DOHH2 (cell line): ENCODE results near the gene SCNN1A.

Experiments used
- EZH2phosphoT487 ChIP-seq: fragments of 200-600 bp; sonication (generic); IDR thresholded peaks from 2 replicates; pipeline ENCODE4 v1.6.1; 2017; ENCODE audit warnings: borderline replicate concordance, mild to moderate bottlenecking, antibody characterized with exemption, low read length, moderate library complexity, mixed read lengths
- TF ChIP-seq, protein P1 (sequence below): fragments of 200-600 bp; sonication (generic); IDR thresholded peaks from one replicate; pipeline ENCODE4 v1.5.1; 2014; ENCODE audit warnings: antibody characterized with exemption, mild to moderate bottlenecking, low read depth, low read length; ENCODE audit not compliant: poor library complexity, severe bottlenecking

DNA sequence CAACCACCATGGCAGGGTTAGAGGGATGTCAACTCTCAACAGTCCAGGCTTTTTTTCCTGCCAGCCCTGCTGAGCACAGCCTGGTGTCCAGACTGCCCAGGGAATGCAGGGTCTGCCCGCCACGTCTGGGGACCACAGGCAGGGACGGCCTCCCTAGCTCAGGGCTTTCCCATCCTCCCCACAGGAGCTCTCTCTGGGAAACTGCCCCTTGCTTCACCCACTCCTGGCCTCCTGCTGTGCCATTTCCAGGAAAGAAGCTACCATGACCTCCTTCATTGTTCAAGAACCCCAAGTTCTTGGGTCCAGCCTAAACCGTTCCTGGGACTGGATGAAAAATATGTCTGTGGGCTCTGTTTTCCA, 4.8 kb downstream of the SCNN1A start:
- TF ChIP-seq, protein P1, sequence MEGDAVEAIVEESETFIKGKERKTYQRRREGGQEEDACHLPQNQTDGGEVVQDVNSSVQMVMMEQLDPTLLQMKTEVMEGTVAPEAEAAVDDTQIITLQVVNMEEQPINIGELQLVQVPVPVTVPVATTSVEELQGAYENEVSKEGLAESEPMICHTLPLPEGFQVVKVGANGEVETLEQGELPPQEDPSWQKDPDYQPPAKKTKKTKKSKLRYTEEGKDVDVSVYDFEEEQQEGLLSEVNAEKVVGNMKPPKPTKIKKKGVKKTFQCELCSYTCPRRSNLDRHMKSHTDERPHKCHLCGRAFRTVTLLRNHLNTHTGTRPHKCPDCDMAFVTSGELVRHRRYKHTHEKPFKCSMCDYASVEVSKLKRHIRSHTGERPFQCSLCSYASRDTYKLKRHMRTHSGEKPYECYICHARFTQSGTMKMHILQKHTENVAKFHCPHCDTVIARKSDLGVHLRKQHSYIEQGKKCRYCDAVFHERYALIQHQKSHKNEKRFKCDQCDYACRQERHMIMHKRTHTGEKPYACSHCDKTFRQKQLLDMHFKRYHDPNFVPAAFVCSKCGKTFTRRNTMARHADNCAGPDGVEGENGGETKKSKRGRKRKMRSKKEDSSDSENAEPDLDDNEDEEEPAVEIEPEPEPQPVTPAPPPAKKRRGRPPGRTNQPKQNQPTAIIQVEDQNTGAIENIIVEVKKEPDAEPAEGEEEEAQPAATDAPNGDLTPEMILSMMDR = no peak
- no peak for TF ChIP-seq EZH2phosphoT487
